GM23338 (cell line): ENCODE results near the gene KANK3. TPM values are rescaled to one million over a fixed set of nuclear protein-coding genes. Genes with fewer than 3 reads are reported as not detected.
A peak's percentile ranks its signal among the peaks of the same experiment; 100 is the strongest.

Source experiments
- ATAC-seq: fragments of 200-7000 bp; cut with Tn5 transposase; 3 replicates; pipeline ENCODE4 v1.9.1; 2020
- DNase-seq: peaks from one replicate; pipeline ENCODE4 v3.0.0-alpha.2; 2015; ENCODE audit warnings: low spot score
- H2AFZ ChIP-seq: fragments of 200-600 bp; sonication (generic); 2 replicates; pipeline ENCODE4 v1.8.0; 2016; ENCODE audit warnings: antibody characterized with exemption, mild to moderate bottlenecking, moderate library complexity
- H3F3A ChIP-seq: fragments of 200-600 bp; sonication (generic); replicated peaks from 2 replicates; pipeline ENCODE4 v1.8.0; 2017; ENCODE audit warnings: antibody characterized with exemption, mixed run types, low read depth
- H3K27ac ChIP-seq: fragments of 200-600 bp; sonication (generic); 2 replicates; pipeline ENCODE4 v1.6.1; 2016; ENCODE audit warnings: low read depth
- H3K27me3 ChIP-seq: fragments of 200-600 bp; sonication (generic); 2 replicates; pipeline ENCODE4 v1.8.0; 2016; ENCODE audit warnings: mild to moderate bottlenecking, mixed run types, moderate library complexity; ENCODE audit not compliant: insufficient read depth
- H3K36me3 ChIP-seq: fragments of 200-600 bp; sonication (generic); 2 replicates; pipeline ENCODE4 v1.8.0; 2016; ENCODE audit warnings: mild to moderate bottlenecking; ENCODE audit not compliant: insufficient read depth
- H3K4me1 ChIP-seq: fragments of 200-600 bp; sonication (generic); 2 replicates; pipeline ENCODE4 v1.8.0; 2016; ENCODE audit warnings: mild to moderate bottlenecking, moderate library complexity; ENCODE audit not compliant: insufficient read depth
- H3K4me2 ChIP-seq: fragments of 200-600 bp; sonication (generic); 2 replicates; pipeline ENCODE4 v1.7.1; 2017; ENCODE audit warnings: mixed run types
- H3K4me3 ChIP-seq: fragments of 200-600 bp; sonication (generic); 2 replicates; pipeline ENCODE4 v1.6.1; 2016; ENCODE audit warnings: mixed run types
- H3K79me2 ChIP-seq: fragments of 200-600 bp; sonication (generic); replicated peaks from 2 replicates; pipeline ENCODE4 v1.8.0; 2017; ENCODE audit warnings: mild to moderate bottlenecking; ENCODE audit not compliant: insufficient read depth
- H3K9me2 ChIP-seq: fragments of 200-600 bp; sonication (generic); 2 replicates; pipeline ENCODE4 v1.8.0; 2017; ENCODE audit not compliant: insufficient read depth
- H4K20me1 ChIP-seq: fragments of 200-600 bp; sonication (generic); replicated peaks from 2 replicates; pipeline ENCODE4 v1.8.0; 2017; ENCODE audit warnings: mild to moderate bottlenecking; ENCODE audit not compliant: insufficient read depth
- H3K27ac Mint-ChIP-seq: 2 replicates; pipeline ENCODE4 v1.8.0; 2020; ENCODE audit warnings: inconsistent platforms, mild to moderate bottlenecking, moderate library complexity, mixed read lengths
- H3K27me3 Mint-ChIP-seq: 3 replicates; pipeline ENCODE4 v1.8.0; 2022; ENCODE audit warnings: low read depth, mild to moderate bottlenecking, moderate library complexity, mixed read lengths, inconsistent platforms; ENCODE audit not compliant: insufficient read depth, poor library complexity
- H3K36me3 Mint-ChIP-seq: 3 replicates; pipeline ENCODE4 v1.8.0; 2021; ENCODE audit warnings: low read depth, mild to moderate bottlenecking, inconsistent platforms, moderate library complexity, mixed read lengths
- H3K4me1 Mint-ChIP-seq: 3 replicates; pipeline ENCODE4 v1.8.0; 2020; ENCODE audit warnings: mild to moderate bottlenecking, inconsistent platforms, mixed read lengths
- H3K4me3 Mint-ChIP-seq: 3 replicates; pipeline ENCODE4 v1.8.0; 2021; ENCODE audit warnings: moderate library complexity, mild to moderate bottlenecking, inconsistent platforms, mixed read lengths
- H3K9me3 Mint-ChIP-seq: 3 replicates; pipeline ENCODE4 v1.8.0; 2020; ENCODE audit warnings: moderate library complexity, mild to moderate bottlenecking, inconsistent platforms, mixed read lengths
- CREB1 ChIP-seq: fragments of 250-450 bp; sonication (Bioruptor Pico); IDR thresholded peaks from 2 replicates; pipeline ENCODE4 v1.5.0; 2020; ENCODE audit warnings: low read depth, mild to moderate bottlenecking, moderate library complexity
- EZH2 ChIP-seq: fragments of 200-600 bp; sonication (generic); IDR thresholded peaks from one replicate; pipeline ENCODE4 v1.8.0; 2017; ENCODE audit warnings: antibody characterized with exemption, mild to moderate bottlenecking, low read depth; ENCODE audit not compliant: unreplicated experiment
- JUNB ChIP-seq: IDR thresholded peaks from one replicate; pipeline ENCODE4 v1.6.1; 2016; ENCODE audit warnings: antibody characterized with exemption; ENCODE audit not compliant: unreplicated experiment
- POLR2AphosphoS5 ChIP-seq: IDR thresholded peaks from 2 replicates; pipeline ENCODE4 v1.6.1; 2016; ENCODE audit warnings: antibody characterized with exemption, low read depth
- STAT1 ChIP-seq: IDR thresholded peaks from one replicate; pipeline ENCODE4 v1.6.1; 2016; ENCODE audit warnings: antibody characterized with exemption; ENCODE audit not compliant: unreplicated experiment
- polyA plus RNA-seq: library from polyadenylated mRNA; unstranded; fragments of >200 nt; fragmentation: Nextera tagmentation; extraction: Ambion mirVana; gene quantifications from 2 replicates; pipeline ENCODE4 v1.2.1, GENCODE V29; 2016
- total RNA-seq: library from RNA; depleted of rRNA; stranded (reverse); fragments of >200 nt; shearing (Covaris generic); gene quantifications from 2 replicates; pipeline ENCODE4 v1.2.3, GENCODE V29; 2014
- TF ChIP-seq, protein P1 (sequence below): fragments of 250-450 bp; sonication (Bioruptor Pico); IDR thresholded peaks from 2 replicates; pipeline ENCODE4 v1.5.0; 2020; ENCODE audit warnings: mild to moderate bottlenecking, moderate library complexity
- TF ChIP-seq, protein P2 (sequence below): IDR thresholded peaks from one replicate; pipeline ENCODE4 v1.6.1; 2018; ENCODE audit warnings: antibody characterized with exemption; ENCODE audit not compliant: unreplicated experiment
- TF ChIP-seq, protein P3 (sequence below): IDR thresholded peaks from 2 replicates; pipeline ENCODE4 v1.6.1; 2016; ENCODE audit warnings: antibody characterized with exemption

Gene KANK3
- total and polyA plus RNA-seq, 2 experiments from 2014 or later, result 2.0 to 9.3 TPM

DNA sequence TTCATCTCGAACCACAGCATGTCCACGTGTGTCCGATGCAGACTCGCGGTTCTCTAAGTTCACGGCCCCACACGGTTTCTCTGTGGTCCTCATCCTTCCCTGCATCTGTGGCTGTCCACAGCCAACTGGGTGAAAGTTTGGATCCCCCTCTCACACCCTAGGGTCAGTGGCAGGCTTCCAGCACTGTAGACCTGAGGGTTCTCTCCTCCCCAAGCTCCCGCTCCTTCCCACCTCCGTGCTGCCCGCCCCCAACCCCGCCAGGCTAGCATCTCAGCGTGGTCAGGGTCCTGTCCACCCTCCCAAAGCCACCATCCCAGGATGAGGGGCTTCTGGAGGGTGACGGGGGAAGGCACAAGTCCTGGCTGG, 23.9 kb upstream of the KANK3 start:
- no peaks in the 10 kb centered on the region for H3K79me2 ChIP-seq
- peaks cover 53% of the 10 kb centered on the region for H3K27me3 Mint-ChIP-seq

More for the DNA sequence above, 23.9 kb upstream of the KANK3 start:
- Mint-ChIP-seq H3K4me1 (peaks cover 22% of the 10 kb centered on the region), H3K9me3 (peaks cover 2% of the 10 kb centered on the region; the same call in 1 of the 3 replicates), H3K36me3 (no peaks in the 10 kb centered on the region), H3K4me3 (0 out of 3 replicates have a peak overlapping the region, but pooled peaks have one; percentile 33), H3K27ac (no peak overlapping the region)
- TF ChIP-seq, protein P1, sequence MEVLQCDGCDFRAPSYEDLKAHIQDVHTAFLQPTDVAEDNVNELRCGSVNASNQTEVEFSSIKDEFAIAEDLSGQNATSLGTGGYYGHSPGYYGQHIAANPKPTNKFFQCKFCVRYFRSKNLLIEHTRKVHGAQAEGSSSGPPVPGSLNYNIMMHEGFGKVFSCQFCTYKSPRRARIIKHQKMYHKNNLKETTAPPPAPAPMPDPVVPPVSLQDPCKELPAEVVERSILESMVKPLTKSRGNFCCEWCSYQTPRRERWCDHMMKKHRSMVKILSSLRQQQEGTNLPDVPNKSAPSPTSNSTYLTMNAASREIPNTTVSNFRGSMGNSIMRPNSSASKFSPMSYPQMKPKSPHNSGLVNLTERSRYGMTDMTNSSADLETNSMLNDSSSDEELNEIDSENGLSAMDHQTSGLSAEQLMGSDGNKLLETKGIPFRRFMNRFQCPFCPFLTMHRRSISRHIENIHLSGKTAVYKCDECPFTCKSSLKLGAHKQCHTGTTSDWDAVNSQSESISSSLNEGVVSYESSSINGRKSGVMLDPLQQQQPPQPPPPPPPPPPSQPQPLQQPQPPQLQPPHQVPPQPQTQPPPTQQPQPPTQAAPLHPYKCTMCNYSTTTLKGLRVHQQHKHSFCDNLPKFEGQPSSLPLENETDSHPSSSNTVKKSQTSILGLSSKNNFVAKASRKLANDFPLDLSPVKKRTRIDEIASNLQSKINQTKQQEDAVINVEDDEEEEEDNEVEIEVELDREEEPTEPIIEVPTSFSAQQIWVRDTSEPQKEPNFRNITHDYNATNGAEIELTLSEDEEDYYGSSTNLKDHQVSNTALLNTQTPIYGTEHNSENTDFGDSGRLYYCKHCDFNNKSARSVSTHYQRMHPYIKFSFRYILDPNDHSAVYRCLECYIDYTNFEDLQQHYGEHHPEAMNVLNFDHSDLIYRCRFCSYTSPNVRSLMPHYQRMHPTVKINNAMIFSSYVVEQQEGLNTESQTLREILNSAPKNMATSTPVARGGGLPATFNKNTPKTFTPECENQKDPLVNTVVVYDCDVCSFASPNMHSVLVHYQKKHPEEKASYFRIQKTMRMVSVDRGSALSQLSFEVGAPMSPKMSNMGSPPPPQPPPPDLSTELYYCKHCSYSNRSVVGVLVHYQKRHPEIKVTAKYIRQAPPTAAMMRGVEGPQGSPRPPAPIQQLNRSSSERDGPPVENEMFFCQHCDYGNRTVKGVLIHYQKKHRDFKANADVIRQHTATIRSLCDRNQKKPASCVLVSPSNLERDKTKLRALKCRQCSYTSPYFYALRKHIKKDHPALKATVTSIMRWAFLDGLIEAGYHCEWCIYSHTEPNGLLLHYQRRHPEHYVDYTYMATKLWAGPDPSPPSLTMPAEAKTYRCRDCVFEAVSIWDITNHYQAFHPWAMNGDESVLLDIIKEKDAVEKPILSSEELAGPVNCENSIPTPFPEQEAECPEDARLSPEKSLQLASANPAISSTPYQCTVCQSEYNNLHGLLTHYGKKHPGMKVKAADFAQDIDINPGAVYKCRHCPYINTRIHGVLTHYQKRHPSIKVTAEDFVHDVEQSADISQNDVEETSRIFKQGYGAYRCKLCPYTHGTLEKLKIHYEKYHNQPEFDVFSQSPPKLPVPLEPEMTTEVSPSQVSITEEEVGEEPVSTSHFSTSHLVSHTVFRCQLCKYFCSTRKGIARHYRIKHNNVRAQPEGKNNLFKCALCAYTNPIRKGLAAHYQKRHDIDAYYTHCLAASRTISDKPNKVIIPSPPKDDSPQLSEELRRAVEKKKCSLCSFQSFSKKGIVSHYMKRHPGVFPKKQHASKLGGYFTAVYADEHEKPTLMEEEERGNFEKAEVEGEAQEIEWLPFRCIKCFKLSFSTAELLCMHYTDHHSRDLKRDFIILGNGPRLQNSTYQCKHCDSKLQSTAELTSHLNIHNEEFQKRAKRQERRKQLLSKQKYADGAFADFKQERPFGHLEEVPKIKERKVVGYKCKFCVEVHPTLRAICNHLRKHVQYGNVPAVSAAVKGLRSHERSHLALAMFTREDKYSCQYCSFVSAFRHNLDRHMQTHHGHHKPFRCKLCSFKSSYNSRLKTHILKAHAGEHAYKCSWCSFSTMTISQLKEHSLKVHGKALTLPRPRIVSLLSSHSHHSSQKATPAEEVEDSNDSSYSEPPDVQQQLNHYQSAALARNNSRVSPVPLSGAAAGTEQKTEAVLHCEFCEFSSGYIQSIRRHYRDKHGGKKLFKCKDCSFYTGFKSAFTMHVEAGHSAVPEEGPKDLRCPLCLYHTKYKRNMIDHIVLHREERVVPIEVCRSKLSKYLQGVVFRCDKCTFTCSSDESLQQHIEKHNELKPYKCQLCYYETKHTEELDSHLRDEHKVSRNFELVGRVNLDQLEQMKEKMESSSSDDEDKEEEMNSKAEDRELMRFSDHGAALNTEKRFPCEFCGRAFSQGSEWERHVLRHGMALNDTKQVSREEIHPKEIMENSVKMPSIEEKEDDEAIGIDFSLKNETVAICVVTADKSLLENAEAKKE (CRISPR knock-in tag), result no peak
- TF ChIP-seq JUNB (no peak), STAT1 (no peak), EZH2 (no peak), POLR2AphosphoS5 (no peak), CREB1 (CRISPR knock-in tag) (no peak)
- TF ChIP-seq, protein P2, sequence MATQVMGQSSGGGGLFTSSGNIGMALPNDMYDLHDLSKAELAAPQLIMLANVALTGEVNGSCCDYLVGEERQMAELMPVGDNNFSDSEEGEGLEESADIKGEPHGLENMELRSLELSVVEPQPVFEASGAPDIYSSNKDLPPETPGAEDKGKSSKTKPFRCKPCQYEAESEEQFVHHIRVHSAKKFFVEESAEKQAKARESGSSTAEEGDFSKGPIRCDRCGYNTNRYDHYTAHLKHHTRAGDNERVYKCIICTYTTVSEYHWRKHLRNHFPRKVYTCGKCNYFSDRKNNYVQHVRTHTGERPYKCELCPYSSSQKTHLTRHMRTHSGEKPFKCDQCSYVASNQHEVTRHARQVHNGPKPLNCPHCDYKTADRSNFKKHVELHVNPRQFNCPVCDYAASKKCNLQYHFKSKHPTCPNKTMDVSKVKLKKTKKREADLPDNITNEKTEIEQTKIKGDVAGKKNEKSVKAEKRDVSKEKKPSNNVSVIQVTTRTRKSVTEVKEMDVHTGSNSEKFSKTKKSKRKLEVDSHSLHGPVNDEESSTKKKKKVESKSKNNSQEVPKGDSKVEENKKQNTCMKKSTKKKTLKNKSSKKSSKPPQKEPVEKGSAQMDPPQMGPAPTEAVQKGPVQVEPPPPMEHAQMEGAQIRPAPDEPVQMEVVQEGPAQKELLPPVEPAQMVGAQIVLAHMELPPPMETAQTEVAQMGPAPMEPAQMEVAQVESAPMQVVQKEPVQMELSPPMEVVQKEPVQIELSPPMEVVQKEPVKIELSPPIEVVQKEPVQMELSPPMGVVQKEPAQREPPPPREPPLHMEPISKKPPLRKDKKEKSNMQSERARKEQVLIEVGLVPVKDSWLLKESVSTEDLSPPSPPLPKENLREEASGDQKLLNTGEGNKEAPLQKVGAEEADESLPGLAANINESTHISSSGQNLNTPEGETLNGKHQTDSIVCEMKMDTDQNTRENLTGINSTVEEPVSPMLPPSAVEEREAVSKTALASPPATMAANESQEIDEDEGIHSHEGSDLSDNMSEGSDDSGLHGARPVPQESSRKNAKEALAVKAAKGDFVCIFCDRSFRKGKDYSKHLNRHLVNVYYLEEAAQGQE, result no peak
- TF ChIP-seq, protein P3, sequence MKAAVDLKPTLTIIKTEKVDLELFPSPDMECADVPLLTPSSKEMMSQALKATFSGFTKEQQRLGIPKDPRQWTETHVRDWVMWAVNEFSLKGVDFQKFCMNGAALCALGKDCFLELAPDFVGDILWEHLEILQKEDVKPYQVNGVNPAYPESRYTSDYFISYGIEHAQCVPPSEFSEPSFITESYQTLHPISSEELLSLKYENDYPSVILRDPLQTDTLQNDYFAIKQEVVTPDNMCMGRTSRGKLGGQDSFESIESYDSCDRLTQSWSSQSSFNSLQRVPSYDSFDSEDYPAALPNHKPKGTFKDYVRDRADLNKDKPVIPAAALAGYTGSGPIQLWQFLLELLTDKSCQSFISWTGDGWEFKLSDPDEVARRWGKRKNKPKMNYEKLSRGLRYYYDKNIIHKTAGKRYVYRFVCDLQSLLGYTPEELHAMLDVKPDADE, result no peak
- Histone ChIP-seq H3K27me3 (peaks cover 48% of the 10 kb centered on the region), H3K4me2 (peak overlapping the region; percentile 75), H3K4me3 (peak overlapping the region; percentile 47), H2AFZ (no peak overlapping the region; the same call in 1 of the 2 replicates), H3K4me1 (peaks cover 6% of the 10 kb centered on the region; the same call in 1 of the 2 replicates), H3K9me2 (no peaks in the 10 kb centered on the region), H4K20me1 (no peaks in the 10 kb centered on the region), H3K27ac (no peak overlapping the region), H3F3A (peaks cover 9% of the 10 kb centered on the region; the same call in 1 of the 2 replicates), H3K36me3 (no peaks in the 10 kb centered on the region)
- ATAC-seq, result no peak
- no peak for DNase-seq
